ENCODE measurements around the gene ZNF740. TPM values are rescaled to one million over a fixed set of nuclear protein-coding genes. Genes with fewer than 3 reads are reported as not detected.

The ZNF740 gene
- total RNA-seq, 3 donors from 2014 or later (not counting 1 experiment from before 2014, with no cell fraction given): 37.1 to 65.9 (median 45.3) TPM

DNA sequence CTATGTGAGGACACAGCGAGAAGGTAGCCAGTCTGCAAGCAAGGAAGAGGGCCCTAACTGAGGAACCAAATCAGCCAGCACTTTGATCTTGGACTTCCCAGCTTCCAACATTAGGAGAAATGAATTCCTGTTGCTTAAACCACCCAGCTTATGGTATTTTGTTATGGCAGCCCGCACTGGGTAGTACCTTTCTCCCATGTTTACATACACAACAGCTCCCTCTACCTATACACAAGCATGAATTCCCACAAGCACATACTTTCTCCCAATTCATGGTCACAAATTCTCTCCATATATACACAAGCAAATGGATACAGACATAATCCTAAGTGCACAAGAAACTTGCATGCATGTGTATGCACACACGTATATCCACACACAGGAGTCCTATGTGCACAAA is 19.2 kb downstream of the ZNF740 start:
- H3K9me3 ChIP-seq (ENCODE audit: control insufficient read depth, insufficient read depth, low read length): no peaks in the 10 kb centered on the region
- Mint-ChIP-seq H3K4me3 (peak overlapping the region; percentile 43), H3K27me3 (ENCODE audit: low read depth in 2 of 2) (no peaks in the 10 kb centered on the region), H3K4me1 (peaks cover 45 to 75% of the 10 kb centered on the region in 2 donors), H3K9me3 (no peaks in the 10 kb centered on the region), H3K27ac (no peak overlapping the region), H3K36me3 (peaks cover 6% of the 10 kb centered on the region)
- H3K27ac ChIP-seq (ENCODE audit: low read length): no peak overlapping the region
- intact Hi-C loops (cut with micrococcal nuclease): loop anchor here (2.0 to 10.0 kb wide), 2 partner anchors 19 to 305 kb away; partner anchors contain the start of genes CSAD, NPFF, TARBP2 and ZNF740
- no peak for DNase-seq
- peaks cover 38% of the 10 kb centered on the region for H3K36me3 ChIP-seq (ENCODE audit: control insufficient read depth, insufficient read depth, low read length)
- peaks cover 51% of the 10 kb centered on the region for H3K4me1 ChIP-seq (ENCODE audit: control insufficient read depth, insufficient read depth, low read length)
- no peak overlapping the region for H3K4me3 ChIP-seq (ENCODE audit: low read length)
- TF ChIP-seq, protein P1, sequence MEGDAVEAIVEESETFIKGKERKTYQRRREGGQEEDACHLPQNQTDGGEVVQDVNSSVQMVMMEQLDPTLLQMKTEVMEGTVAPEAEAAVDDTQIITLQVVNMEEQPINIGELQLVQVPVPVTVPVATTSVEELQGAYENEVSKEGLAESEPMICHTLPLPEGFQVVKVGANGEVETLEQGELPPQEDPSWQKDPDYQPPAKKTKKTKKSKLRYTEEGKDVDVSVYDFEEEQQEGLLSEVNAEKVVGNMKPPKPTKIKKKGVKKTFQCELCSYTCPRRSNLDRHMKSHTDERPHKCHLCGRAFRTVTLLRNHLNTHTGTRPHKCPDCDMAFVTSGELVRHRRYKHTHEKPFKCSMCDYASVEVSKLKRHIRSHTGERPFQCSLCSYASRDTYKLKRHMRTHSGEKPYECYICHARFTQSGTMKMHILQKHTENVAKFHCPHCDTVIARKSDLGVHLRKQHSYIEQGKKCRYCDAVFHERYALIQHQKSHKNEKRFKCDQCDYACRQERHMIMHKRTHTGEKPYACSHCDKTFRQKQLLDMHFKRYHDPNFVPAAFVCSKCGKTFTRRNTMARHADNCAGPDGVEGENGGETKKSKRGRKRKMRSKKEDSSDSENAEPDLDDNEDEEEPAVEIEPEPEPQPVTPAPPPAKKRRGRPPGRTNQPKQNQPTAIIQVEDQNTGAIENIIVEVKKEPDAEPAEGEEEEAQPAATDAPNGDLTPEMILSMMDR (IDR thresholded peaks at IDR 0.05): no peak
- 90% methylated on average over 3 of the region's 3 CpGs for WGBS (ENCODE audit: insufficient coverage)
- no peaks in the 10 kb centered on the region for H3K27me3 ChIP-seq (ENCODE audit: control insufficient read depth, insufficient read depth, low read length)
- ATAC-seq: no peak

DNA sequence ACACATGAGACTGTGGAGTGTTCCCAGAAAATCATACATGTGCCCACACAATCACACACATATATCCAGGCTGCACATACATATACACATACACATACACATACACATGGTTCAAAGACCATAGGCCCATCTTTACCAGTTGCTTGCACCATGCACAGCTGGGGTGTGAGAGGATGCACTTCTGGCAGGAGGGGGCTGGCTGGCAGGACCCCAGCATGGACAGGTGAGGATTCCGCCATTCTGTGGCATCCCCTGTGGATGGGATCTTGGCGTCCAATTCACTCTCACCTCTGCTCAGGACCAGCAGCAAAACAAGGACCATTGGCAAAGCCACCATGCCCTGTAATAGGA is 19.6 kb downstream of the ZNF740 start:
- Mint-ChIP-seq H3K4me3 (peak overlapping the region; percentile 82), H3K27me3 (ENCODE audit: low read depth in 2 of 2) (no peaks in the 10 kb centered on the region), H3K4me1 (peaks cover 45 to 76% of the 10 kb centered on the region in 2 donors), H3K27ac (peak overlapping the region in 1 of 2 donors; percentile 63), H3K9me3 (no peaks in the 10 kb centered on the region), H3K36me3 (peaks cover 6% of the 10 kb centered on the region)
- intact Hi-C loops (cut with micrococcal nuclease): loop anchor here (2.0 to 10.0 kb wide), 2 partner anchors 19 to 305 kb away; partner anchors contain the start of genes CSAD, NPFF, TARBP2 and ZNF740
- Histone ChIP-seq H3K4me1 (ENCODE audit: control insufficient read depth, insufficient read depth, low read length) (peaks cover 55% of the 10 kb centered on the region), H3K27ac (ENCODE audit: low read length) (no peak overlapping the region), H3K9me3 (ENCODE audit: control insufficient read depth, insufficient read depth, low read length) (no peaks in the 10 kb centered on the region), H3K4me3 (ENCODE audit: low read length) (no peak overlapping the region), H3K27me3 (ENCODE audit: control insufficient read depth, insufficient read depth, low read length) (no peaks in the 10 kb centered on the region), H3K36me3 (ENCODE audit: control insufficient read depth, insufficient read depth, low read length) (peaks cover 34% of the 10 kb centered on the region)
- DNase-seq (no peak), ATAC-seq (no peak)
- TF ChIP-seq, protein P1 (IDR thresholded peaks at IDR 0.05): no peak
- WGBS (ENCODE audit: insufficient coverage): 100% methylated on average over 2 of the region's 2 CpGs

GRCh38 chr12:53200458-53201176 is 20.1 kb downstream of the ZNF740 start:
- TF ChIP-seq, protein P1 (IDR thresholded peaks at IDR 0.05): no peak
- Histone ChIP-seq H3K4me1 (ENCODE audit: control insufficient read depth, insufficient read depth, low read length) (peaks cover 60% of the 10 kb centered on the region), H3K9me3 (ENCODE audit: control insufficient read depth, insufficient read depth, low read length) (no peaks in the 10 kb centered on the region), H3K27ac (ENCODE audit: low read length) (peak overlapping the region; percentile 0), H3K36me3 (ENCODE audit: control insufficient read depth, insufficient read depth, low read length) (peaks cover 29% of the 10 kb centered on the region), H3K27me3 (ENCODE audit: control insufficient read depth, insufficient read depth, low read length) (no peaks in the 10 kb centered on the region), H3K4me3 (ENCODE audit: low read length) (no peak overlapping the region)
- intact Hi-C loops (cut with micrococcal nuclease): loop anchor here (2.0 to 10.0 kb wide), 2 partner anchors 20 to 304 kb away; partner anchors contain the start of genes CSAD, NPFF, TARBP2 and ZNF740
- Mint-ChIP-seq H3K4me1 (peaks cover 50 to 76% of the 10 kb centered on the region in 2 donors), H3K9me3 (no peaks in the 10 kb centered on the region), H3K27me3 (ENCODE audit: low read depth in 2 of 2) (no peaks in the 10 kb centered on the region), H3K27ac (peak overlapping the region; percentile 63 to 69), H3K36me3 (peaks cover 6% of the 10 kb centered on the region), H3K4me3 (peak overlapping the region; percentile 82)
- DNase-seq (peak in 1 of 2 donors; percentile 58), ATAC-seq (peak; percentile 27 to 33 (median 27))
- whole genome bisulfite sequencing (ENCODE audit: insufficient coverage): 17% methylated on average over 10 of the region's 10 CpGs

Measured in natural killer cell (primary cell).